K562 (cell line): Measurements from ENCODE around the gene MINPP1. TPM values are rescaled to one million over a fixed set of nuclear protein-coding genes. Genes with fewer than 3 reads are reported as not detected.
A peak's percentile ranks its signal among the peaks of the same experiment; 100 is the strongest.

ENCODE experiments used
- DACH1 ChIP-seq: fragments of 450-650 bp; IDR thresholded peaks from 2 replicates; pipeline ENCODE4 v1.6.1; 2018; ENCODE audit not compliant: partially characterized antibody
- NFE2 ChIP-seq: IDR thresholded peaks from 2 replicates; pipeline ENCODE4 v1.6.1; 2014; ENCODE audit warnings: antibody characterized with exemption, low read depth
- SRSF7 ChIP-seq: fragments of 200-400 bp; formaldehyde crosslinking; optimal IDR thresholded peaks from 2 replicates; pipeline ENCODE3; 2017; ENCODE audit warnings: mild to moderate bottlenecking, low read depth, low read length
- TEAD1 ChIP-seq, 2 experiments: fragments of 450-650 bp in 1 of 2; sonication (generic) in 1 of 2; formaldehyde crosslinking; IDR thresholded peaks; 2 replicates each; pipeline versions ENCODE4 v1.4.0 to v1.8.0; 2020 to 2022; ENCODE audit warnings: mild to moderate bottlenecking in 2 of 2, missing genetic modification reagents in 1 of 2
- YY1 ChIP-seq, 3 experiments: IDR thresholded peaks; 2 replicates each; pipeline ENCODE4 v1.6.1; 2011; ENCODE audit warnings: low read length in 2 of 3, mild to moderate bottlenecking in 2 of 3, moderate library complexity in 2 of 3, borderline replicate concordance in 1 of 3, control low read depth in 1 of 3, low read depth in 1 of 3; ENCODE audit not compliant: insufficient read depth in 3 of 3, insufficient replicate concordance in 2 of 3, control insufficient read depth in 1 of 3, insufficient read length in 1 of 3; ENCODE audit errors: extremely low read depth in 1 of 3
- ZNF124 ChIP-seq: sonication (generic); formaldehyde crosslinking; IDR thresholded peaks from 2 replicates; pipeline ENCODE4 v1.8.1; 2022; ENCODE audit warnings: missing genetic modification reagents
- polyA plus RNA-seq, 8 experiments: library from polyadenylated mRNA; depleted of rRNA in 4 of 8; stranded (reverse) in 5 of 8; unstranded in 3 of 8; fragments of >200 nt; fragmentation: Nextera tagmentation in 2 of 8; fragmentation: Illumina TruSeq in 1 of 8; extraction: Ambion mirVana in 2 of 8; extraction: Trizol in 1 of 8; gene quantifications; 2 replicates each; pipeline versions ENCODE4 v1.2.1 to v1.2.3, GENCODE V29; 2011 to 2014; ENCODE audit warnings: inconsistent platforms in 1 of 8, missing spikeins in 1 of 8
- total RNA-seq, 7 experiments: library from RNA; depleted of rRNA in 6 of 7; stranded (reverse); fragments of >200 nt in 6 of 7; fragmentation: Illumina TruSeq in 2 of 7; extraction: Trizol in 2 of 7; gene quantifications; 2 replicates each; pipeline versions ENCODE4 v1.2.1 to v1.2.3, GENCODE V29; 2011 to 2021; ENCODE audit warnings: low replicate concordance in 1 of 7
- TF ChIP-seq, protein P1 (sequence below): fragments of 450-650 bp; IDR thresholded peaks from 2 replicates; pipeline ENCODE4 v1.6.1; 2018; ENCODE audit warnings: mild to moderate bottlenecking, low read depth; ENCODE audit not compliant: partially characterized antibody
- TF ChIP-seq, protein P2 (sequence below): fragments of 250-450 bp; sonication (Bioruptor Pico); IDR thresholded peaks from 2 replicates; pipeline ENCODE4 v1.4.0; 2020; ENCODE audit warnings: mild to moderate bottlenecking, moderate library complexity
- TF ChIP-seq, protein P3 (sequence below), 2 experiments: fragments of 450-650 bp in 1 of 2; IDR thresholded peaks; 2 replicates each; pipeline ENCODE4 v1.6.1; 2011 to 2017; ENCODE audit warnings: low read depth in 2 of 2, antibody characterized with exemption in 1 of 2, borderline replicate concordance in 1 of 2, low read length in 1 of 2, mild to moderate bottlenecking in 1 of 2, mixed read lengths in 1 of 2; ENCODE audit not compliant: control insufficient read depth in 1 of 2
- TF ChIP-seq, protein P4 (sequence below): fragments of 200-800 bp; sonication (Bioruptor generic); IDR thresholded peaks from 2 replicates; pipeline ENCODE4 v1.6.1; 2016; ENCODE audit warnings: missing genetic modification characterization, missing compliant biosample characterization

The MINPP1 gene
- total and polyA plus RNA-seq, 9 of the 15 experiments (the other 6 are each of a cell fraction or from before 2014, with no cell fraction given), result 11.5 to 44.5 (median 27.1) TPM

DNA sequence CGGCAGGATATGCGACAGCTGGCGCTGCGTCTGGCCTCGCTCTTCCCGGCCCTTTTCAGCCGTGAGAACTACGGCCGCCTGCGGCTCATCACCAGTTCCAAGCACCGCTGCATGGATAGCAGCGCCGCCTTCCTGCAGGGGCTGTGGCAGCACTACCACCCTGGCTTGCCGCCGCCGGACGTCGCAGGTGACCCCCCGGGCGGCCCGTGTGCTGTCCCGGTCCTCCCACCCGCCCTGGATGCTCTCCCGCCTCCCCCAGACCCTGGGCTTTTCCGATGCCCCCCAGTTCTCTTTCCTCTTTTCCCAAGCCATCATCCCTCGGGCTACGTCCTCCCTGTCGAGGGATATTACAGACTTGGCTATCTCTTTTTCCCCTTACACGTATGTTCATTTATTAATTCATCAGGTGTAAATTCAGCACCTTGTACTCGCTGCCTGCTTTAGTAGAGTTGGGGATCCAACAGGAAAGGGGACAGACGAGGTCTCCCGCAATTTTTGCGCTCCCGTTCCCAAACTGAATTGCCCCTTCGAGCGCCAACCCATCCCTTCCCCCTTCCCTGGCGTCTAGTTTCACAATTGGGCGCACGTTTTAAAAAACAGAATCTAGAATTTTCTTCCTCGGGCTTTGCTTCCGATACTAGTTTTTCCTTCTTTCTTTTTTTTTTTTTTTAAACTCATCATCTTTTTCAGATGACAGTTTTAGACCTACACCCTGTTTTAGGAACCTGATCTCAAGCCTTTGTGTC lies 846 bp downstream of the MINPP1 start (continued):
- TF ChIP-seq DACH1, result peak; percentile 19
- no peak for TF ChIP-seq SRSF7
- TF ChIP-seq ZNF124 (CRISPR knock-in tag), result no peak
- TF ChIP-seq, protein P1, sequence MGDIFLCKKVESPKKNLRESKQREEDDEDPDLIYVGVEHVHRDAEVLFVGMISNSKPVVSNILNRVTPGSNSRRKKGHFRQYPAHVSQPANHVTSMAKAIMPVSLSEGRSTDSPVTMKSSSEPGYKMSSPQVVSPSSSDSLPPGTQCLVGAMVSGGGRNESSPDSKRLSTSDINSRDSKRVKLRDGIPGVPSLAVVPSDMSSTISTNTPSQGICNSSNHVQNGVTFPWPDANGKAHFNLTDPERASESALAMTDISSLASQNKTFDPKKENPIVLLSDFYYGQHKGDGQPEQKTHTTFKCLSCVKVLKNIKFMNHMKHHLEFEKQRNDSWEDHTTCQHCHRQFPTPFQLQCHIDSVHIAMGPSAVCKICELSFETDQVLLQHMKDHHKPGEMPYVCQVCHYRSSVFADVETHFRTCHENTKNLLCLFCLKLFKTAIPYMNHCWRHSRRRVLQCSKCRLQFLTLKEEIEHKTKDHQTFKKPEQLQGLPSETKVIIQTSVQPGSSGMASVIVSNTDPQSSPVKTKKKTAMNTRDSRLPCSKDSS, result no peak
- TF ChIP-seq YY1 (IDR thresholded peaks at IDR 0.05; ENCODE audit: borderline replicate concordance in 1 of 3, control insufficient read depth in 1 of 3, extremely low read depth in 1 of 3, insufficient read depth in 3 of 3, insufficient read length in 1 of 3, insufficient replicate concordance in 2 of 3, low read depth in 1 of 3, low read length in 2 of 3), result no peak
- TF ChIP-seq, protein P2, sequence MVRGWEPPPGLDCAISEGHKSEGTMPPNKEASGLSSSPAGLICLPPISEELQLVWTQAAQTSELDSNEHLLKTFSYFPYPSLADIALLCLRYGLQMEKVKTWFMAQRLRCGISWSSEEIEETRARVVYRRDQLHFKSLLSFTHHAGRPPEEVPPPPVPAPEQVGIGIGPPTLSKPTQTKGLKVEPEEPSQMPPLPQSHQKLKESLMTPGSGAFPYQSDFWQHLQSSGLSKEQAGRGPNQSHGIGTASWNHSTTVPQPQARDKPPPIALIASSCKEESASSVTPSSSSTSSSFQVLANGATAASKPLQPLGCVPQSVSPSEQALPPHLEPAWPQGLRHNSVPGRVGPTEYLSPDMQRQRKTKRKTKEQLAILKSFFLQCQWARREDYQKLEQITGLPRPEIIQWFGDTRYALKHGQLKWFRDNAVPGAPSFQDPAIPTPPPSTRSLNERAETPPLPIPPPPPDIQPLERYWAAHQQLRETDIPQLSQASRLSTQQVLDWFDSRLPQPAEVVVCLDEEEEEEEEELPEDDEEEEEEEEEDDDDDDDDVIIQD, result no peak
- TF ChIP-seq, protein P3, sequence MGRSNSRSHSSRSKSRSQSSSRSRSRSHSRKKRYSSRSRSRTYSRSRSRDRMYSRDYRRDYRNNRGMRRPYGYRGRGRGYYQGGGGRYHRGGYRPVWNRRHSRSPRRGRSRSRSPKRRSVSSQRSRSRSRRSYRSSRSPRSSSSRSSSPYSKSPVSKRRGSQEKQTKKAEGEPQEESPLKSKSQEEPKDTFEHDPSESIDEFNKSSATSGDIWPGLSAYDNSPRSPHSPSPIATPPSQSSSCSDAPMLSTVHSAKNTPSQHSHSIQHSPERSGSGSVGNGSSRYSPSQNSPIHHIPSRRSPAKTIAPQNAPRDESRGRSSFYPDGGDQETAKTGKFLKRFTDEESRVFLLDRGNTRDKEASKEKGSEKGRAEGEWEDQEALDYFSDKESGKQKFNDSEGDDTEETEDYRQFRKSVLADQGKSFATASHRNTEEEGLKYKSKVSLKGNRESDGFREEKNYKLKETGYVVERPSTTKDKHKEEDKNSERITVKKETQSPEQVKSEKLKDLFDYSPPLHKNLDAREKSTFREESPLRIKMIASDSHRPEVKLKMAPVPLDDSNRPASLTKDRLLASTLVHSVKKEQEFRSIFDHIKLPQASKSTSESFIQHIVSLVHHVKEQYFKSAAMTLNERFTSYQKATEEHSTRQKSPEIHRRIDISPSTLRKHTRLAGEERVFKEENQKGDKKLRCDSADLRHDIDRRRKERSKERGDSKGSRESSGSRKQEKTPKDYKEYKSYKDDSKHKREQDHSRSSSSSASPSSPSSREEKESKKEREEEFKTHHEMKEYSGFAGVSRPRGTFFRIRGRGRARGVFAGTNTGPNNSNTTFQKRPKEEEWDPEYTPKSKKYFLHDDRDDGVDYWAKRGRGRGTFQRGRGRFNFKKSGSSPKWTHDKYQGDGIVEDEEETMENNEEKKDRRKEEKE (IDR thresholded peaks at IDR 0.05; ENCODE audit: borderline replicate concordance in 1 of 2, control insufficient read depth in 1 of 2, low read depth in 2 of 2, low read length in 1 of 2), result no peak
- TF ChIP-seq, protein P4, sequence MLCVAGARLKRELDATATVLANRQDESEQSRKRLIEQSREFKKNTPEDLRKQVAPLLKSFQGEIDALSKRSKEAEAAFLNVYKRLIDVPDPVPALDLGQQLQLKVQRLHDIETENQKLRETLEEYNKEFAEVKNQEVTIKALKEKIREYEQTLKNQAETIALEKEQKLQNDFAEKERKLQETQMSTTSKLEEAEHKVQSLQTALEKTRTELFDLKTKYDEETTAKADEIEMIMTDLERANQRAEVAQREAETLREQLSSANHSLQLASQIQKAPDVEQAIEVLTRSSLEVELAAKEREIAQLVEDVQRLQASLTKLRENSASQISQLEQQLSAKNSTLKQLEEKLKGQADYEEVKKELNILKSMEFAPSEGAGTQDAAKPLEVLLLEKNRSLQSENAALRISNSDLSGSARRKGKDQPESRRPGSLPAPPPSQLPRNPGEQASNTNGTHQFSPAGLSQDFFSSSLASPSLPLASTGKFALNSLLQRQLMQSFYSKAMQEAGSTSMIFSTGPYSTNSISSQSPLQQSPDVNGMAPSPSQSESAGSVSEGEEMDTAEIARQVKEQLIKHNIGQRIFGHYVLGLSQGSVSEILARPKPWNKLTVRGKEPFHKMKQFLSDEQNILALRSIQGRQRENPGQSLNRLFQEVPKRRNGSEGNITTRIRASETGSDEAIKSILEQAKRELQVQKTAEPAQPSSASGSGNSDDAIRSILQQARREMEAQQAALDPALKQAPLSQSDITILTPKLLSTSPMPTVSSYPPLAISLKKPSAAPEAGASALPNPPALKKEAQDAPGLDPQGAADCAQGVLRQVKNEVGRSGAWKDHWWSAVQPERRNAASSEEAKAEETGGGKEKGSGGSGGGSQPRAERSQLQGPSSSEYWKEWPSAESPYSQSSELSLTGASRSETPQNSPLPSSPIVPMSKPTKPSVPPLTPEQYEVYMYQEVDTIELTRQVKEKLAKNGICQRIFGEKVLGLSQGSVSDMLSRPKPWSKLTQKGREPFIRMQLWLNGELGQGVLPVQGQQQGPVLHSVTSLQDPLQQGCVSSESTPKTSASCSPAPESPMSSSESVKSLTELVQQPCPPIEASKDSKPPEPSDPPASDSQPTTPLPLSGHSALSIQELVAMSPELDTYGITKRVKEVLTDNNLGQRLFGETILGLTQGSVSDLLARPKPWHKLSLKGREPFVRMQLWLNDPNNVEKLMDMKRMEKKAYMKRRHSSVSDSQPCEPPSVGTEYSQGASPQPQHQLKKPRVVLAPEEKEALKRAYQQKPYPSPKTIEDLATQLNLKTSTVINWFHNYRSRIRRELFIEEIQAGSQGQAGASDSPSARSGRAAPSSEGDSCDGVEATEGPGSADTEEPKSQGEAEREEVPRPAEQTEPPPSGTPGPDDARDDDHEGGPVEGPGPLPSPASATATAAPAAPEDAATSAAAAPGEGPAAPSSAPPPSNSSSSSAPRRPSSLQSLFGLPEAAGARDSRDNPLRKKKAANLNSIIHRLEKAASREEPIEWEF, result no peak
- TF ChIP-seq NFE2, result no peak
- no peak for TF ChIP-seq TEAD1 (CRISPR knock-in tag; IDR thresholded peaks at IDR 0.05)
